HEK293 (cell line): Measurements from ENCODE around the gene SHTN1.

Experiments
- KLF10 ChIP-seq: fragments of 450-650 bp; IDR thresholded peaks from 2 replicates; pipeline ENCODE4 v1.5.1; 2018; ENCODE audit warnings: missing biosample characterization, mild to moderate bottlenecking, missing genetic modification characterization
- KLF16 ChIP-seq: fragments of 450-650 bp; formaldehyde crosslinking; IDR thresholded peaks from 2 replicates; pipeline ENCODE4 v1.5.1; 2017; ENCODE audit warnings: missing biosample characterization, missing genetic modification characterization
- OSR2 ChIP-seq: fragments of 450-650 bp; formaldehyde crosslinking; IDR thresholded peaks from 2 replicates; pipeline ENCODE4 v1.5.1; 2016; ENCODE audit warnings: missing biosample characterization, missing genetic modification characterization
- PRDM1 ChIP-seq: fragments of 450-650 bp; formaldehyde crosslinking; IDR thresholded peaks from 2 replicates; pipeline ENCODE4; 2016; ENCODE audit warnings: missing biosample characterization, missing genetic modification characterization
- RBAK ChIP-seq: fragments of 450-650 bp; formaldehyde crosslinking; IDR thresholded peaks from 2 replicates; pipeline ENCODE4 v1.5.1; 2016; ENCODE audit warnings: missing biosample characterization, missing genetic modification characterization
- SP7 ChIP-seq: fragments of 450-650 bp; formaldehyde crosslinking; IDR thresholded peaks from 2 replicates; pipeline ENCODE4 v1.5.1; 2016; ENCODE audit warnings: missing biosample characterization, missing genetic modification characterization
- ZBTB20 ChIP-seq: fragments of 450-650 bp; formaldehyde crosslinking; IDR thresholded peaks from 2 replicates; pipeline ENCODE4 v1.5.1; 2016; ENCODE audit warnings: missing biosample characterization, missing genetic modification characterization
- ZEB2 ChIP-seq: fragments of 450-650 bp; formaldehyde crosslinking; IDR thresholded peaks from 2 replicates; pipeline ENCODE4 v1.5.1; 2016; ENCODE audit warnings: missing biosample characterization, missing genetic modification characterization
- ZFP69B ChIP-seq: fragments of 450-650 bp; formaldehyde crosslinking; IDR thresholded peaks from 2 replicates; pipeline ENCODE4 v1.5.1; 2016; ENCODE audit warnings: missing biosample characterization, missing genetic modification characterization
- ZNF157 ChIP-seq: fragments of 450-650 bp; formaldehyde crosslinking; IDR thresholded peaks from 2 replicates; pipeline ENCODE4 v1.5.1; 2016; ENCODE audit warnings: missing biosample characterization, missing genetic modification characterization
- ZNF2 ChIP-seq: fragments of 450-650 bp; formaldehyde crosslinking; IDR thresholded peaks from 2 replicates; pipeline ENCODE4 v1.5.1; 2016; ENCODE audit warnings: missing biosample characterization, missing genetic modification characterization
- ZNF274 ChIP-seq, 2 experiments: fragments of 200-500 bp in 1 of 2; fragments of 450-650 bp in 1 of 2; sonication (Bioruptor generic) in 1 of 2; formaldehyde crosslinking in 1 of 2; IDR thresholded peaks; 2 replicates each; pipeline versions ENCODE4 v1.5.1 to v1.6.1; 2014 to 2016; ENCODE audit warnings: borderline replicate concordance in 1 of 2, inconsistent platforms in 1 of 2, low read length in 1 of 2, missing biosample characterization in 1 of 2, missing genetic modification characterization in 1 of 2
- ZNF324 ChIP-seq: fragments of 450-650 bp; formaldehyde crosslinking; IDR thresholded peaks from 2 replicates; pipeline ENCODE4 v1.5.1; 2016; ENCODE audit warnings: missing biosample characterization, missing genetic modification characterization
- ZNF335 ChIP-seq: fragments of 450-650 bp; formaldehyde crosslinking; conservative IDR thresholded peaks from 2 replicates; pipeline ENCODE4 v1.5.1; 2016; ENCODE audit warnings: missing biosample characterization, missing genetic modification characterization
- ZNF558 ChIP-seq: fragments of 450-650 bp; formaldehyde crosslinking; IDR thresholded peaks from 2 replicates; pipeline ENCODE4 v1.5.1; 2016; ENCODE audit warnings: missing biosample characterization, missing genetic modification characterization
- ZNF600 ChIP-seq: fragments of 450-650 bp; formaldehyde crosslinking; IDR thresholded peaks from 2 replicates; pipeline ENCODE4 v1.5.1; 2016; ENCODE audit warnings: missing biosample characterization, missing genetic modification characterization
- ZNF623 ChIP-seq: fragments of 450-650 bp; formaldehyde crosslinking; IDR thresholded peaks from 2 replicates; pipeline ENCODE4 v1.5.1; 2016; ENCODE audit warnings: missing biosample characterization, missing genetic modification characterization
- ZNF629 ChIP-seq: fragments of 450-650 bp; formaldehyde crosslinking; IDR thresholded peaks from 2 replicates; pipeline ENCODE4 v1.5.1; 2017; ENCODE audit warnings: missing biosample characterization, missing genetic modification characterization
- ZNF747 ChIP-seq: fragments of 450-650 bp; formaldehyde crosslinking; IDR thresholded peaks from 2 replicates; pipeline ENCODE4 v1.5.1; 2016; ENCODE audit warnings: missing biosample characterization, missing genetic modification characterization
- ZNF830 ChIP-seq: fragments of 450-650 bp; IDR thresholded peaks from 2 replicates; pipeline ENCODE4 v1.5.0; 2018; ENCODE audit warnings: missing biosample characterization, missing genetic modification characterization, low read depth, mild to moderate bottlenecking, moderate library complexity
- ZSCAN16 ChIP-seq: fragments of 450-650 bp; formaldehyde crosslinking; IDR thresholded peaks from 2 replicates; pipeline ENCODE4 v1.5.1; 2016; ENCODE audit warnings: missing biosample characterization, missing genetic modification characterization
- TF ChIP-seq, protein P1 (sequence below): fragments of 450-650 bp; formaldehyde crosslinking; IDR thresholded peaks from 2 replicates; pipeline ENCODE4 v1.5.1; 2016; ENCODE audit warnings: missing biosample characterization, missing genetic modification characterization, borderline replicate concordance
- TF ChIP-seq, protein P2 (sequence below): fragments of 450-650 bp; formaldehyde crosslinking; IDR thresholded peaks from 2 replicates; pipeline ENCODE4; 2016; ENCODE audit warnings: missing biosample characterization, missing genetic modification characterization
- TF ChIP-seq, protein P3 (sequence below): fragments of 450-650 bp; formaldehyde crosslinking; IDR thresholded peaks from 2 replicates; pipeline ENCODE4 v1.5.1; 2017; ENCODE audit warnings: missing biosample characterization, missing genetic modification characterization
- TF ChIP-seq, protein P4 (sequence below): fragments of 450-650 bp; formaldehyde crosslinking; IDR thresholded peaks from 2 replicates; pipeline ENCODE4 v1.5.1; 2016; ENCODE audit warnings: missing biosample characterization, missing genetic modification characterization
- TF ChIP-seq, protein P5 (sequence below): fragments of 450-650 bp; formaldehyde crosslinking; IDR thresholded peaks from 2 replicates; pipeline ENCODE4 v1.5.1; 2016; ENCODE audit warnings: missing biosample characterization, missing genetic modification characterization
- TF ChIP-seq, protein P6 (sequence below): fragments of 450-650 bp; formaldehyde crosslinking; IDR thresholded peaks from 2 replicates; pipeline ENCODE4 v1.5.1; 2016; ENCODE audit warnings: missing biosample characterization, missing genetic modification characterization

Gene SHTN1

DNA sequence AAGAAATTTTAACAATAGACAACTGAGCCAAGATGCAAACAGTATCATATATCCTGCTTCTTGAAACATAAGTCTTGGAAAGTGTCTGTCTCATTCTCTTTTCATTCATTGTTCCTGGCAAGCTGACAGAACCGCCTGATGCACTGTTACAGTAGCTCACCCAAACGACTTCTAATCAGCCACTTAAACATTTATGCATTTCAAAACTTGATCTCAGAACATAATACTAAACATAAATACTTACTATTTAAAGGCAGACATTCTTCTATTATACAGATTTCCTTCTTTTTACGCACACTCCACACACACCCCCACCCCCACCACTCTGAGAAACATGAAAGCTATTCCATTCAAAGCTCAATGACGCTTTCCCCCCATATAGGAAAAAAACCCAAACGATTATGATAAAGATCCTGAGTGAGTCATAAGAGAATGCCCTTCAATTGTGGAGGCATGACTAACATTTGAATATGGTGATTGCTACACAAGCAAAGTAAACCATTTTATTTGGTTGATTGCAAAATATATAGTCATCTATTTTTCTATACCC is 30.5 kb downstream of the SHTN1 start (continued):
- TF ChIP-seq, protein P1, sequence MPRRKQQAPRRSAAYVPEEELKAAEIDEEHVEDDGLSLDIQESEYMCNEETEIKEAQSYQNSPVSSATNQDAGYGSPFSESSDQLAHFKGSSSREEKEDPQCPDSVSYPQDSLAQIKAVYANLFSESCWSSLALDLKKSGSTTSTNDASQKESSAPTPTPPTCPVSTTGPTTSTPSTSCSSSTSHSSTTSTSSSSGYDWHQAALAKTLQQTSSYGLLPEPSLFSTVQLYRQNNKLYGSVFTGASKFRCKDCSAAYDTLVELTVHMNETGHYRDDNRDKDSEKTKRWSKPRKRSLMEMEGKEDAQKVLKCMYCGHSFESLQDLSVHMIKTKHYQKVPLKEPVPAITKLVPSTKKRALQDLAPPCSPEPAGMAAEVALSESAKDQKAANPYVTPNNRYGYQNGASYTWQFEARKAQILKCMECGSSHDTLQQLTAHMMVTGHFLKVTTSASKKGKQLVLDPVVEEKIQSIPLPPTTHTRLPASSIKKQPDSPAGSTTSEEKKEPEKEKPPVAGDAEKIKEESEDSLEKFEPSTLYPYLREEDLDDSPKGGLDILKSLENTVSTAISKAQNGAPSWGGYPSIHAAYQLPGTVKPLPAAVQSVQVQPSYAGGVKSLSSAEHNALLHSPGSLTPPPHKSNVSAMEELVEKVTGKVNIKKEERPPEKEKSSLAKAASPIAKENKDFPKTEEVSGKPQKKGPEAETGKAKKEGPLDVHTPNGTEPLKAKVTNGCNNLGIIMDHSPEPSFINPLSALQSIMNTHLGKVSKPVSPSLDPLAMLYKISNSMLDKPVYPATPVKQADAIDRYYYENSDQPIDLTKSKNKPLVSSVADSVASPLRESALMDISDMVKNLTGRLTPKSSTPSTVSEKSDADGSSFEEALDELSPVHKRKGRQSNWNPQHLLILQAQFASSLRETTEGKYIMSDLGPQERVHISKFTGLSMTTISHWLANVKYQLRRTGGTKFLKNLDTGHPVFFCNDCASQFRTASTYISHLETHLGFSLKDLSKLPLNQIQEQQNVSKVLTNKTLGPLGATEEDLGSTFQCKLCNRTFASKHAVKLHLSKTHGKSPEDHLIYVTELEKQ = peak; percentile 24
- TF ChIP-seq ZNF747 (tag by site-specific recombination) (no peak), ZNF623 (tag by site-specific recombination) (0 out of 2 replicates have a peak, but pooled peaks have one; percentile 10), OSR2 (tag by site-specific recombination) (peak; percentile 92), ZNF157 (tag by site-specific recombination) (no peak), ZNF629 (peak; percentile 87), ZNF335 (tag by site-specific recombination) (peak; percentile 35; the same call in 1 of the 2 replicates), KLF16 (tag by site-specific recombination) (no peak), ZNF830 (no peak), ZNF558 (tag by site-specific recombination) (0 out of 2 replicates have a peak, but pooled peaks have one; percentile 25), ZNF324 (tag by site-specific recombination) (0 out of 2 replicates have a peak, but pooled peaks have one; percentile 18), ZSCAN16 (tag by site-specific recombination) (no peak), PRDM1 (tag by site-specific recombination) (peak; percentile 79), ZEB2 (tag by site-specific recombination) (peak; percentile 94), RBAK (tag by site-specific recombination) (no peak), ZNF274 (IDR thresholded peaks at IDR 0.05; ENCODE audit: low read length) (no peak), ZNF274 (tag by site-specific recombination; IDR thresholded peaks at IDR 0.05; ENCODE audit: borderline replicate concordance) (no peak), SP7 (tag by site-specific recombination) (peak; percentile 86), ZNF600 (tag by site-specific recombination) (peak; percentile 58), ZFP69B (tag by site-specific recombination) (peak; percentile 25; the same call in 1 of the 2 replicates), KLF10 (tag by site-specific recombination) (peak; percentile 48; the same call in 1 of the 2 replicates), ZBTB20 (peak; percentile 54; the same call in 1 of the 2 replicates), ZNF2 (tag by site-specific recombination) (0 out of 2 replicates have a peak, but pooled peaks have one; percentile 52)
- TF ChIP-seq, protein P2, sequence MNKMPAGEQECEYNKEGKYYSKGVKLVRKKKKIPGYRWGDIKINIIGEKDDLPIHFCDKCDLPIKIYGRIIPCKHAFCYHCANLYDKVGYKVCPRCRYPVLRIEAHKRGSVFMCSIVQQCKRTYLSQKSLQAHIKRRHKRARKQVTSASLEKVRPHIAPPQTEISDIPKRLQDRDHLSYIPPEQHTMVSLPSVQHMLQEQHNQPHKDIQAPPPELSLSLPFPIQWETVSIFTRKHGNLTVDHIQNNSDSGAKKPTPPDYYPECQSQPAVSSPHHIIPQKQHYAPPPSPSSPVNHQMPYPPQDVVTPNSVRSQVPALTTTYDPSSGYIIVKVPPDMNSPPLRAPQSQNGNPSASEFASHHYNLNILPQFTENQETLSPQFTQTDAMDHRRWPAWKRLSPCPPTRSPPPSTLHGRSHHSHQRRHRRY (tag by site-specific recombination) = no peak
- TF ChIP-seq, protein P3, sequence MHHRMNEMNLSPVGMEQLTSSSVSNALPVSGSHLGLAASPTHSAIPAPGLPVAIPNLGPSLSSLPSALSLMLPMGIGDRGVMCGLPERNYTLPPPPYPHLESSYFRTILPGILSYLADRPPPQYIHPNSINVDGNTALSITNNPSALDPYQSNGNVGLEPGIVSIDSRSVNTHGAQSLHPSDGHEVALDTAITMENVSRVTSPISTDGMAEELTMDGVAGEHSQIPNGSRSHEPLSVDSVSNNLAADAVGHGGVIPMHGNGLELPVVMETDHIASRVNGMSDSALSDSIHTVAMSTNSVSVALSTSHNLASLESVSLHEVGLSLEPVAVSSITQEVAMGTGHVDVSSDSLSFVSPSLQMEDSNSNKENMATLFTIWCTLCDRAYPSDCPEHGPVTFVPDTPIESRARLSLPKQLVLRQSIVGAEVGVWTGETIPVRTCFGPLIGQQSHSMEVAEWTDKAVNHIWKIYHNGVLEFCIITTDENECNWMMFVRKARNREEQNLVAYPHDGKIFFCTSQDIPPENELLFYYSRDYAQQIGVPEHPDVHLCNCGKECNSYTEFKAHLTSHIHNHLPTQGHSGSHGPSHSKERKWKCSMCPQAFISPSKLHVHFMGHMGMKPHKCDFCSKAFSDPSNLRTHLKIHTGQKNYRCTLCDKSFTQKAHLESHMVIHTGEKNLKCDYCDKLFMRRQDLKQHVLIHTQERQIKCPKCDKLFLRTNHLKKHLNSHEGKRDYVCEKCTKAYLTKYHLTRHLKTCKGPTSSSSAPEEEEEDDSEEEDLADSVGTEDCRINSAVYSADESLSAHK (tag by site-specific recombination) = no peak
- TF ChIP-seq, protein P4, sequence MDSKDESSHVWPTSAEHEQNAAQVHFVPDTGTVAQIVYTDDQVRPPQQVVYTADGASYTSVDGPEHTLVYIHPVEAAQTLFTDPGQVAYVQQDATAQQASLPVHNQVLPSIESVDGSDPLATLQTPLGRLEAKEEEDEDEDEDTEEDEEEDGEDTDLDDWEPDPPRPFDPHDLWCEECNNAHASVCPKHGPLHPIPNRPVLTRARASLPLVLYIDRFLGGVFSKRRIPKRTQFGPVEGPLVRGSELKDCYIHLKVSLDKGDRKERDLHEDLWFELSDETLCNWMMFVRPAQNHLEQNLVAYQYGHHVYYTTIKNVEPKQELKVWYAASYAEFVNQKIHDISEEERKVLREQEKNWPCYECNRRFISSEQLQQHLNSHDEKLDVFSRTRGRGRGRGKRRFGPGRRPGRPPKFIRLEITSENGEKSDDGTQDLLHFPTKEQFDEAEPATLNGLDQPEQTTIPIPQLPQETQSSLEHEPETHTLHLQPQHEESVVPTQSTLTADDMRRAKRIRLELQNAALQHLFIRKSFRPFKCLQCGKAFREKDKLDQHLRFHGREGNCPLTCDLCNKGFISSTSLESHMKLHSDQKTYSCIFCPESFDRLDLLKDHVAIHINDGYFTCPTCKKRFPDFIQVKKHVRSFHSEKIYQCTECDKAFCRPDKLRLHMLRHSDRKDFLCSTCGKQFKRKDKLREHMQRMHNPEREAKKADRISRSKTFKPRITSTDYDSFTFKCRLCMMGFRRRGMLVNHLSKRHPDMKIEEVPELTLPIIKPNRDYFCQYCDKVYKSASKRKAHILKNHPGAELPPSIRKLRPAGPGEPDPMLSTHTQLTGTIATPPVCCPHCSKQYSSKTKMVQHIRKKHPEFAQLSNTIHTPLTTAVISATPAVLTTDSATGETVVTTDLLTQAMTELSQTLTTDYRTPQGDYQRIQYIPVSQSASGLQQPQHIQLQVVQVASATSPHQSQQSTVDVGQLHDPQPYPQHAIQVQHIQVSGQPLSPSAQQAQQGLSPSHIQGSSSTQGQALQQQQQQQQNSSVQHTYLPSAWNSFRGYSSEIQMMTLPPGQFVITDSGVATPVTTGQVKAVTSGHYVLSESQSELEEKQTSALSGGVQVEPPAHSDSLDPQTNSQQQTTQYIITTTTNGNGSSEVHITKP = peak; percentile 64
- TF ChIP-seq, protein P5, sequence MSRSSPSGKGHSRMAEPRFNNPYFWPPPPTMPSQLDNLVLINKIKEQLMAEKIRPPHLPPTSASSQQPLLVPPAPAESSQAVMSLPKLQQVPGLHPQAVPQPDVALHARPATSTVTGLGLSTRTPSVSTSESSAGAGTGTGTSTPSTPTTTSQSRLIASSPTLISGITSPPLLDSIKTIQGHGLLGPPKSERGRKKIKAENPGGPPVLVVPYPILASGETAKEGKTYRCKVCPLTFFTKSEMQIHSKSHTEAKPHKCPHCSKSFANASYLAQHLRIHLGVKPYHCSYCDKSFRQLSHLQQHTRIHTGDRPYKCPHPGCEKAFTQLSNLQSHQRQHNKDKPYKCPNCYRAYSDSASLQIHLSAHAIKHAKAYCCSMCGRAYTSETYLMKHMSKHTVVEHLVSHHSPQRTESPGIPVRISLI (tag by site-specific recombination) = peak; percentile 94
- TF ChIP-seq, protein P6, sequence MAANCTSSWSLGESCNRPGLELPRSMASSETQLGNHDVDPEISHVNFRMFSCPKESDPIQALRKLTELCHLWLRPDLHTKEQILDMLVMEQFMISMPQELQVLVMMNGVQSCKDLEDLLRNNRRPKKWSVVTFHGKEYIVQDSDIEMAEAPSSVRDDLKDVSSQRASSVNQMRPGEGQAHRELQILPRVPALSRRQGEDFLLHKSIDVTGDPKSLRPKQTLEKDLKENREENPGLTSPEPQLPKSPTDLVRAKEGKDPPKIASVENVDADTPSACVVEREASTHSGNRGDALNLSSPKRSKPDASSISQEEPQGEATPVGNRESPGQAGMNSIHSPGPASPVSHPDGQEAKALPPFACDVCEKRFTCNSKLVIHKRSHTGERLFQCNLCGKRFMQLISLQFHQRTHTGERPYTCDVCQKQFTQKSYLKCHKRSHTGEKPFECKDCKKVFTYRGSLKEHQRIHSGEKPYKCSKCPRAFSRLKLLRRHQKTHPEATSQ (tag by site-specific recombination) = no peak
